Upper lobe of left lung (tissue), 4 donors: ENCODE results near the gene GIMD1.

Experiments used
- POLR2A ChIP-seq, 4 donors: fragments of 450-650 bp; IDR thresholded peaks; one replicate each; pipeline ENCODE4 v1.5.1; 2016 to 2017; ENCODE audit warnings: antibody characterized with exemption in 4 of 4, mild to moderate bottlenecking in 2 of 4
- POLR2AphosphoS5 ChIP-seq, 2 donors: sonication (generic); formaldehyde crosslinking; IDR thresholded peaks; one replicate each; pipeline ENCODE4 v1.5.1; 2017; ENCODE audit warnings: antibody characterized with exemption in 2 of 2
- TF ChIP-seq, protein P1 (sequence below), 6 experiments: fragments of 450-650 bp in 4 of 6; fragments of 200-600 bp in 2 of 6; sonication (generic) in 2 of 6; IDR thresholded peaks; one replicate each; pipeline ENCODE4 v1.5.1; 2016 to 2019; ENCODE audit warnings: antibody characterized with exemption in 6 of 6

DNA sequence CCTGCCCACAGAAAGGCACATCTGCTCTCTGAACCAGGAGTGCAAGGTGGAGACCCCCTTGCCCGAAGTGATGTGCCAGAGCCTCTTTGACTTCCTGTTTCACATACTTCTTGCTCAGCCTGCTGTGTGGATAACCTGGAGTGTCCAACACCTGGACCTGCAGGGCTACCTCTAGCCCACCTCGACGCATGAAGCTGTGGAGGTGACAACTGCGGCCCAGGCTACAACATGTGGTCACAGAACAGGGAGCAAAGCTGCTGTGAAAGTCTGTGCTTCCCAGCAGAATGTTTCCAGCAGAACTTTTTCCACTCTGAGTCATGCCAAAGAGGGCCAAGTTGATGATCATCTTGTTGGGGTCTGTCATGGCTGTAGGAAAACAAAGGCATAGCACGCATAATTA is 1.5 kb downstream of the GIMD1 start:
- TF ChIP-seq, protein P1, sequence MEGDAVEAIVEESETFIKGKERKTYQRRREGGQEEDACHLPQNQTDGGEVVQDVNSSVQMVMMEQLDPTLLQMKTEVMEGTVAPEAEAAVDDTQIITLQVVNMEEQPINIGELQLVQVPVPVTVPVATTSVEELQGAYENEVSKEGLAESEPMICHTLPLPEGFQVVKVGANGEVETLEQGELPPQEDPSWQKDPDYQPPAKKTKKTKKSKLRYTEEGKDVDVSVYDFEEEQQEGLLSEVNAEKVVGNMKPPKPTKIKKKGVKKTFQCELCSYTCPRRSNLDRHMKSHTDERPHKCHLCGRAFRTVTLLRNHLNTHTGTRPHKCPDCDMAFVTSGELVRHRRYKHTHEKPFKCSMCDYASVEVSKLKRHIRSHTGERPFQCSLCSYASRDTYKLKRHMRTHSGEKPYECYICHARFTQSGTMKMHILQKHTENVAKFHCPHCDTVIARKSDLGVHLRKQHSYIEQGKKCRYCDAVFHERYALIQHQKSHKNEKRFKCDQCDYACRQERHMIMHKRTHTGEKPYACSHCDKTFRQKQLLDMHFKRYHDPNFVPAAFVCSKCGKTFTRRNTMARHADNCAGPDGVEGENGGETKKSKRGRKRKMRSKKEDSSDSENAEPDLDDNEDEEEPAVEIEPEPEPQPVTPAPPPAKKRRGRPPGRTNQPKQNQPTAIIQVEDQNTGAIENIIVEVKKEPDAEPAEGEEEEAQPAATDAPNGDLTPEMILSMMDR (IDR thresholded peaks at IDR 0.05), result no peak
- no peak for TF ChIP-seq POLR2A (IDR thresholded peaks at IDR 0.05)
- TF ChIP-seq POLR2AphosphoS5 (IDR thresholded peaks at IDR 0.05), result no peak
